Left hindlimb (tissue), 1 donor: ENCODE data around the gene SBSN.
"Not testable (repeated sequence)": the region's sequence is repeated elsewhere in the genome, so short reads cannot be mapped to it uniquely, and the experiment has no call there.

Source experiments
- DNase-seq: peaks from one replicate; pipeline ENCODE4 v3.0.0-alpha.2; 2018

Gene SBSN

GRCh38 chr19:35500611-35501010 lies 27.5 kb downstream of the SBSN start:
- no peak for DNase-seq

- no peak for DNase-seq
Observed at GRCh38 chr19:35498984-35499527, 29.1 kb downstream of the SBSN start.

- DNase-seq, result no peak
Observed at GRCh38 chr19:35498220-35498619, 29.9 kb downstream of the SBSN start.

- DNase-seq, result no peak
Observed at GRCh38 chr19:35497406-35497805, 30.7 kb downstream of the SBSN start.

- DNase-seq, result peak; percentile 59
Observed at GRCh38 chr19:35495107-35496064, 32.7 kb downstream of the SBSN start.

GRCh38 chr19:35493971-35494370 lies 34.1 kb downstream of the SBSN start:
- DNase-seq, result no peak

- DNase-seq, result no peak
Observed at GRCh38 chr19:35491836-35492360, 36.2 kb downstream of the SBSN start.

GRCh38 chr19:35490364-35490763 lies 37.7 kb downstream of the SBSN start, which contains the start of gene KRTDAP:
TSS of gene KRTDAP (minus strand) at chr19:35490464. CDS start at chr19:35490442, 22 bp downstream.
- DNase-seq, result no peak

GRCh38 chr19:35488677-35489076 lies 39.4 kb downstream of the SBSN start:
- no peak for DNase-seq

- no peak for DNase-seq
Observed at GRCh38 chr19:35487656-35488182, 40.4 kb downstream of the SBSN start.

- DNase-seq, result no peak
Observed at GRCh38 chr19:35486268-35486708, 41.8 kb downstream of the SBSN start.

GRCh38 chr19:35484252-35485036 lies 43.7 kb downstream of the SBSN start:
- no peak for DNase-seq

- no peak for DNase-seq
Observed at GRCh38 chr19:35483089-35483488, 45.0 kb downstream of the SBSN start.

- DNase-seq, result no peak
Observed at GRCh38 chr19:35478794-35479677, 49.1 kb downstream of the SBSN start.

GRCh38 chr19:35476149-35476548 lies 52.0 kb downstream of the SBSN start:
- DNase-seq, result no peak

- not testable (repeated sequence) for DNase-seq
Observed at GRCh38 chr19:35474594-35474993, 53.5 kb downstream of the SBSN start.

- DNase-seq, result no peak
Observed at GRCh38 chr19:35474104-35474503, 54.0 kb downstream of the SBSN start.
